ENCODE results near the gene ERN1. TPM values are rescaled to one million over a fixed set of nuclear protein-coding genes. Genes with fewer than 3 reads are reported as not detected.

ERN1 gene
- total and polyA plus RNA-seq, 2 experiments from 2014 or later, result 10.3 to 16.5 TPM

DNA sequence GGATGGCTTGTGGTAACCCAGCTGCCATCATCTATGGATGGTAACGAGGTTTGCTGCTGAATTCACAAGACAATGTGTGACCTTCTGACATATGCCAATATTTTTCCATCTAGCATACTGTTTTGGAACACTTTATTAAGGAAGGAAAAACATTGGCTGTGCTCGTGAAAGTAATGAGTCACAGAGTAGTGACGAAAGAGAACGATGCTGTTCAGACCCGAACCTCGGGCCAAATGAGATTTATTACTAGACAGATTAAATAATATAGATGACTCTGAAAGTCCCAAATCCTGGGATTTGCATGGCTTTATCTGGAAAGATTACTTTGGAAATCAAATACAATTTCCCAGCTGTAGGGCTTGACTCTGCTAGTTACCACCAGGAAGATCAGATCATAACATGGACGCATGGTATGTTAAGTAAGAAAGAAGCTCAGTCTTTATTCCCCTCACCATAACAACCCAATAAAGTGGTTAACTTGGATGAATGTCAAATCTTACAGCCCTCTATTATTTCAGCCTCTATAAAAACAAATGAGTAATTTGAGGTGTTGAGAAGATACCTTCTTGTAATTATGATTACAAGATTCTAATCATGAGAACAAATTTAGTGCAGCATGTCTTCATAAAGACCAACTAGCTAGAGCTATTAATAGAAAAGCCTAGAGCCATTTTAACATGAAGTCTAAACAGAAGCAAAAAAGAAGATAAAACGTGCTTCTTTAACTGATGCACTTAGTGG lies 32.6 kb downstream of the ERN1 start:
- no peak for DNase-seq (ENCODE audit: low spot score)
- H3K79me2 ChIP-seq, result peaks cover 25% of the 10 kb centered on the region
- no peaks in the 10 kb centered on the region for H3K9me3 ChIP-seq (ENCODE audit: low read depth)
- no peaks in the 10 kb centered on the region for H3K36me3 ChIP-seq (replicated peaks; ENCODE audit: insufficient read depth, low read depth)
- no peak overlapping the region for H3K4me3 ChIP-seq
- H3K4me1 ChIP-seq (ENCODE audit: insufficient read depth), result no peaks in the 10 kb centered on the region
- 64% methylated on average over 8 of the region's 8 CpGs for WGBS (ENCODE audit: low lambda C conversion rate, missing lambda C conversion rate)
- H2AFZ ChIP-seq, result no peak overlapping the region
- H3K4me2 ChIP-seq, result no peak overlapping the region
- peak overlapping the region; percentile 20 for H3K27ac ChIP-seq
- no peaks in the 10 kb centered on the region for H4K20me1 ChIP-seq (ENCODE audit: insufficient read depth, poor library complexity, severe bottlenecking)
- H3K27me3 ChIP-seq, result no peaks in the 10 kb centered on the region
- no peaks in the 10 kb centered on the region for H3K9me2 ChIP-seq (replicated peaks; ENCODE audit: insufficient read depth)
- TF ChIP-seq EZH2phosphoT487 (IDR thresholded peaks at IDR 0.05; ENCODE audit: low read depth, severe bottlenecking, unreplicated experiment) (no peak), EZH2 (IDR thresholded peaks at IDR 0.05; ENCODE audit: borderline replicate concordance) (no peak)
- TF ChIP-seq, protein P1, sequence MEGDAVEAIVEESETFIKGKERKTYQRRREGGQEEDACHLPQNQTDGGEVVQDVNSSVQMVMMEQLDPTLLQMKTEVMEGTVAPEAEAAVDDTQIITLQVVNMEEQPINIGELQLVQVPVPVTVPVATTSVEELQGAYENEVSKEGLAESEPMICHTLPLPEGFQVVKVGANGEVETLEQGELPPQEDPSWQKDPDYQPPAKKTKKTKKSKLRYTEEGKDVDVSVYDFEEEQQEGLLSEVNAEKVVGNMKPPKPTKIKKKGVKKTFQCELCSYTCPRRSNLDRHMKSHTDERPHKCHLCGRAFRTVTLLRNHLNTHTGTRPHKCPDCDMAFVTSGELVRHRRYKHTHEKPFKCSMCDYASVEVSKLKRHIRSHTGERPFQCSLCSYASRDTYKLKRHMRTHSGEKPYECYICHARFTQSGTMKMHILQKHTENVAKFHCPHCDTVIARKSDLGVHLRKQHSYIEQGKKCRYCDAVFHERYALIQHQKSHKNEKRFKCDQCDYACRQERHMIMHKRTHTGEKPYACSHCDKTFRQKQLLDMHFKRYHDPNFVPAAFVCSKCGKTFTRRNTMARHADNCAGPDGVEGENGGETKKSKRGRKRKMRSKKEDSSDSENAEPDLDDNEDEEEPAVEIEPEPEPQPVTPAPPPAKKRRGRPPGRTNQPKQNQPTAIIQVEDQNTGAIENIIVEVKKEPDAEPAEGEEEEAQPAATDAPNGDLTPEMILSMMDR (IDR thresholded peaks at IDR 0.05; ENCODE audit: poor library complexity), result no peak

DNA sequence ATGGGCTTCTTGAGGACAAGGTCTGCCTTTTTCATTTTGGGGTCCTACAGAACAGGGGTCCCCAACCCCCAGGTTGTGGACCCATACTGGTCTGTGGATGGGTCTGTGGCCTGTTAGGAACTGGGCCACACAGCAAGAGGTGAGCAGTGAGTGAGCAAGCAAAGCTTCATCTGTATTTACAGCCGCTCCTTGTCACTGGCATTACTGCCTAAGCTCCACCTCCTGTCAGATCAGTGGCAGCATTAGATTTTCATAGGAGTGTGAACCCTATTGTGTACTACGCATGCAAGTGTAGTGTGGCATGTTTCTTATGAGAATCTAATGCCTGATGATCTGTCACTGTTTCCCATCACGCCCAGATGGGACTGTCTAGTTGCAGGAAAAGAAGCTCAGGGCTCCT lies 33.9 kb downstream of the ERN1 start:
- 98% methylated on average over 3 of the region's 3 CpGs for WGBS (ENCODE audit: low lambda C conversion rate, missing lambda C conversion rate)
- Histone ChIP-seq H3K27ac (no peak overlapping the region), H3K79me2 (peaks cover 23% of the 10 kb centered on the region), H3K4me2 (no peak overlapping the region), H3K36me3 (replicated peaks; ENCODE audit: insufficient read depth, low read depth) (no peaks in the 10 kb centered on the region), H2AFZ (no peak overlapping the region), H3K9me2 (replicated peaks; ENCODE audit: insufficient read depth) (no peaks in the 10 kb centered on the region), H4K20me1 (ENCODE audit: insufficient read depth, poor library complexity, severe bottlenecking) (no peaks in the 10 kb centered on the region), H3K4me1 (ENCODE audit: insufficient read depth) (no peaks in the 10 kb centered on the region), H3K27me3 (no peaks in the 10 kb centered on the region), H3K4me3 (no peak overlapping the region), H3K9me3 (ENCODE audit: low read depth) (no peaks in the 10 kb centered on the region)
- no peak for DNase-seq (ENCODE audit: low spot score)
- TF ChIP-seq EZH2phosphoT487 (IDR thresholded peaks at IDR 0.05; ENCODE audit: low read depth, severe bottlenecking, unreplicated experiment) (no peak), EZH2 (IDR thresholded peaks at IDR 0.05; ENCODE audit: borderline replicate concordance) (no peak)
- TF ChIP-seq, protein P1 (IDR thresholded peaks at IDR 0.05; ENCODE audit: poor library complexity), result no peak

DNA sequence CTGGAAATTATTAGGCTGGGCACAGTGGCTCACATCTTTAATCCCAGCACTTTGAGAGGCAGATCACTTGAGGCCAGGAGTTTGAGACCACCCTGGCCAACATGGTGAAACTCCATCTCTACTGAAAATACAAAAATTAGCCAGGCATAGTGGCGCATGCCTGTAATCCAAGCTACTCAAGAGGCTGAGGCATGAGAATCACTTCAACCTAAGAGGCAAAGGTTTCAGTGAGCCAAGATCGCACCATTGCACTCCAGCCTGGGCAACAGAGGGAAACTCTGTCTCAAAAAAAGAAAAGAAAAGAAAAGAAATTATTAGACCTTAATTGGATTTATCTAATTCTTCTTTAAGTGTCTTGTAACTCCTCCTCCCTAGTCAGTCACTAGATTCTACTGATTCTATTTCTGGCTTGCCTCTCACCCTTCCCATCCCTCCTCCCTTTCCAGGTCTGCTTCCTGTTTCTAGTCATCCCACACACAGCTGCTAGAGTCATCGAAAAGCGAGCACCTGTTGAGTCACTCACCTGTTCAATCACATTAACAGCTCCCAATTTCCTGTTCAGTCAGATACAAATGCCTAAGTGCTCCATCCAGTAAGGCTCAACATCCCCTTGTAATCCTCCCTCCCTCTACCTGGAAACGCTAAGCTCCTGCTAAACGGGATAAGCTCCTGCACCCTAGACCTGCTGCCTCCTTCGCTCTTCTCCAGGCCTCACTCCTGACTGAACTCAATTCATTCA lies 34.6 kb downstream of the ERN1 start:
- TF ChIP-seq EZH2 (IDR thresholded peaks at IDR 0.05; ENCODE audit: borderline replicate concordance), result no peak
- TF ChIP-seq, protein P1 (IDR thresholded peaks at IDR 0.05; ENCODE audit: poor library complexity), result no peak
- no peak for TF ChIP-seq EZH2phosphoT487 (IDR thresholded peaks at IDR 0.05; ENCODE audit: low read depth, severe bottlenecking, unreplicated experiment)
- H3K27ac ChIP-seq, result peak overlapping the region; percentile 40
- WGBS (ENCODE audit: low lambda C conversion rate, missing lambda C conversion rate), result 86% methylated on average over 7 of the region's 7 CpGs

More for the DNA sequence above, 34.6 kb downstream of the ERN1 start:
- Histone ChIP-seq H3K4me3 (no peak overlapping the region), H3K9me2 (replicated peaks; ENCODE audit: insufficient read depth) (no peaks in the 10 kb centered on the region), H2AFZ (no peak overlapping the region), H3K27me3 (no peaks in the 10 kb centered on the region), H3K79me2 (peaks cover 16% of the 10 kb centered on the region), H3K36me3 (replicated peaks; ENCODE audit: insufficient read depth, low read depth) (no peaks in the 10 kb centered on the region), H3K4me2 (no peak overlapping the region), H3K4me1 (ENCODE audit: insufficient read depth) (no peaks in the 10 kb centered on the region), H3K9me3 (ENCODE audit: low read depth) (no peaks in the 10 kb centered on the region), H4K20me1 (ENCODE audit: insufficient read depth, poor library complexity, severe bottlenecking) (no peaks in the 10 kb centered on the region)
- DNase-seq (ENCODE audit: low spot score), result no peak
